Right ventricle myocardium superior (tissue), 1 donor: ENCODE measurements around the gene WNT8B. TPM values are rescaled to one million over a fixed set of nuclear protein-coding genes. Genes with fewer than 3 reads are reported as not detected.
A peak's percentile ranks its signal among the peaks of the same experiment; 100 is the strongest.

ENCODE experiments used
- ATAC-seq: fragments of 200-7000 bp; cut with Tn5 transposase; one replicate; pipeline ENCODE4 v1.9.1; 2020; ENCODE audit warnings: mild to moderate bottlenecking; ENCODE audit not compliant: poor library complexity
- DNase-seq: peaks from one replicate; pipeline ENCODE4 v3.0.0-alpha.2; 2020
- intact Hi-C: fragments of 100-400 bp; cut with DNase I; formaldehyde crosslinking; loops from one replicate; pipeline ENCODE4 v1.11.2; 2022
- total RNA-seq: library from RNA; stranded (reverse); fragmentation: NEBNext Ultra II Directional; extraction: Animal tissue kit (Norgen Biotek cat#: 25700); gene quantifications from one replicate; pipeline ENCODE4 v1.2.1, GENCODE V29; 2021
- donor health status: DM: no; HTN: yes; CAD: no; lungs with severe emphysema.

WNT8B gene
- total RNA-seq, 1 donor from 2014 or later = not detected

GRCh38 chr10:100509241-100509840 is 46.5 kb downstream of the WNT8B start:
- no peak for ATAC-seq
- intact Hi-C loops = no loop called here
- no peak for DNase-seq

- intact Hi-C loops = loop anchor here (10.0 kb wide), 1 partner anchor 166 kb away; the partner anchor contains the start of gene SCD
- DNase-seq (no peak), ATAC-seq (no peak)
Observed at GRCh38 chr10:100510533-100511308, 47.9 kb downstream of the WNT8B start.

GRCh38 chr10:100515612-100516011 is 52.8 kb downstream of the WNT8B start:
- ATAC-seq = no peak
- no peak for DNase-seq
- intact Hi-C loops = loop anchor here (10.0 kb wide), 1 partner anchor 171 kb away; the partner anchor contains the start of gene SCD

- DNase-seq (no peak), ATAC-seq (no peak)
- intact Hi-C loops = loop anchor here (10.0 kb wide), 1 partner anchor 172 kb away; the partner anchor contains the start of gene SCD
Observed at GRCh38 chr10:100516847-100517246, 54.0 kb downstream of the WNT8B start.

- intact Hi-C loops = loop anchor here (10.0 kb wide), 1 partner anchor 174 kb away; the partner anchor contains the start of gene SCD
- ATAC-seq = peak; percentile 80
Observed at GRCh38 chr10:100518761-100519241, 56.0 kb downstream of the WNT8B start.

GRCh38 chr10:100519311-100520051 is 56.7 kb downstream of the WNT8B start, which contains the start of gene SEC31B:
SEC31B (minus strand) TSS chr10:100519861; CDS start chr10:100516952, 2,909 bp downstream.
- intact Hi-C loops = loop anchor here (10.0 kb wide), 1 partner anchor 175 kb away; the partner anchor contains the start of gene SCD
- peak; percentile 63 for DNase-seq
- peak; percentile 89 for ATAC-seq

More at GRCh38 chr10:100518761-100519241, 56.0 kb downstream of the WNT8B start:
- DNase-seq = peak; percentile 50

- no peak for ATAC-seq
- intact Hi-C loops = no loop called here
- DNase-seq = no peak
Observed at GRCh38 chr10:100520811-100521210, 58.0 kb downstream of the WNT8B start.

- ATAC-seq = no peak
- no peak for DNase-seq
- intact Hi-C loops = no loop called here
Observed at GRCh38 chr10:100522107-100522801, 59.4 kb downstream of the WNT8B start.

- DNase-seq = no peak
- intact Hi-C loops = no loop called here
- no peak for ATAC-seq
Observed at GRCh38 chr10:100522945-100523344, 60.1 kb downstream of the WNT8B start.

GRCh38 chr10:100524206-100524605 is 61.4 kb downstream of the WNT8B start:
- intact Hi-C loops = no loop called here
- ATAC-seq (no peak), DNase-seq (no peak)

- ATAC-seq = no peak
- intact Hi-C loops = no loop called here
- DNase-seq = no peak
Observed at GRCh38 chr10:100524638-100525037, 61.8 kb downstream of the WNT8B start.

GRCh38 chr10:100528123-100528886 is 65.5 kb downstream of the WNT8B start:
- no peak for ATAC-seq
- intact Hi-C loops = no loop called here
- no peak for DNase-seq

- intact Hi-C loops = no loop called here
- ATAC-seq (no peak), DNase-seq (no peak)
Observed at GRCh38 chr10:100528921-100529474, 66.2 kb downstream of the WNT8B start.

- intact Hi-C loops = no loop called here
- DNase-seq (peak; percentile 95), ATAC-seq (peak; percentile 97)
Observed at GRCh38 chr10:100529475-100530298, 66.9 kb downstream of the WNT8B start, which contains the start of gene NDUFB8. NDUFB8 (minus strand) TSS chr10:100529871; CDS start chr10:100529851, 20 bp downstream.

- DNase-seq = no peak
- intact Hi-C loops = no loop called here
Observed at GRCh38 chr10:100531761-100532160, 69.0 kb downstream of the WNT8B start.

More at GRCh38 chr10:100531761-100532160, 69.0 kb downstream of the WNT8B start:
- ATAC-seq = no peak
